Brain microvascular endothelial cell (primary cell): ENCODE data around the gene ESYT3.

Experiments used
- DNase-seq: peaks from one replicate; pipeline ENCODE4 v3.0.0-alpha.2; 2020
- H3K27ac ChIP-seq: fragments of 250-450 bp; sonication (Bioruptor Pico); 2 replicates; pipeline ENCODE4 v1.5.1; 2020; ENCODE audit warnings: mild to moderate bottlenecking, moderate library complexity
- H3K27me3 ChIP-seq: fragments of 250-450 bp; sonication (Bioruptor Pico); replicated peaks from 2 replicates; pipeline ENCODE4 v1.5.1; 2020; ENCODE audit warnings: mild to moderate bottlenecking
- H3K36me3 ChIP-seq: fragments of 250-450 bp; sonication (Bioruptor Pico); replicated peaks from 2 replicates; pipeline ENCODE4 v1.5.1; 2020; ENCODE audit warnings: mild to moderate bottlenecking
- H3K4me3 ChIP-seq: 2 replicates; pipeline ENCODE4 v1.5.1; 2011; ENCODE audit warnings: low read depth, mild to moderate bottlenecking, control low read depth, low read length, moderate library complexity
- in situ Hi-C: cut with HindIII; loops from 2 replicates; pipeline ENCODE4 v1.10.0; 2017; ENCODE audit warnings: low sequenced_read_pairs, low pct_ligation_motif_present
- TF ChIP-seq, protein P1 (sequence below): IDR thresholded peaks from 2 replicates; pipeline ENCODE4 v1.5.1; 2011; ENCODE audit warnings: low read depth, mild to moderate bottlenecking, moderate library complexity, low read length, control low read depth, inconsistent platforms; ENCODE audit errors: missing control alignments

The ESYT3 gene

DNA sequence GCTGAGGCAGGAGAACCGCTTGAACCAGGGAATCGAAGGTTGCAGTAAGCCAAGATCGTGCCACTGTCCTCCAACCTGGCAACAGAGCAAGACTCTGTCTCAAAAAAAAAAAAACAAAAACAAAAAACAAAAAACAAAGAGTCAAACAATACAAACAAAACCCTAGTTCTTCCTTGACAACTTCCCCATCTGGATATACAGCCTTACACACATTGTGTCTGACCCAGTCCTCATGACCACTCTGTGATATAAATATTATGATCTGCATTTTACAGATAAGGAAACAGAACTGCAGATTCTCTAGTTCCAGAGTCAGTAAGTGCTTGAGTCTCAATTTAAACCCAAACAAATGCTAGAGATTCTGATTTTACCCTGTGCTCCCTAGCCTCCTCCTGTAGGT is 4.8 kb upstream of the ESYT3 start:
- TF ChIP-seq, protein P1, sequence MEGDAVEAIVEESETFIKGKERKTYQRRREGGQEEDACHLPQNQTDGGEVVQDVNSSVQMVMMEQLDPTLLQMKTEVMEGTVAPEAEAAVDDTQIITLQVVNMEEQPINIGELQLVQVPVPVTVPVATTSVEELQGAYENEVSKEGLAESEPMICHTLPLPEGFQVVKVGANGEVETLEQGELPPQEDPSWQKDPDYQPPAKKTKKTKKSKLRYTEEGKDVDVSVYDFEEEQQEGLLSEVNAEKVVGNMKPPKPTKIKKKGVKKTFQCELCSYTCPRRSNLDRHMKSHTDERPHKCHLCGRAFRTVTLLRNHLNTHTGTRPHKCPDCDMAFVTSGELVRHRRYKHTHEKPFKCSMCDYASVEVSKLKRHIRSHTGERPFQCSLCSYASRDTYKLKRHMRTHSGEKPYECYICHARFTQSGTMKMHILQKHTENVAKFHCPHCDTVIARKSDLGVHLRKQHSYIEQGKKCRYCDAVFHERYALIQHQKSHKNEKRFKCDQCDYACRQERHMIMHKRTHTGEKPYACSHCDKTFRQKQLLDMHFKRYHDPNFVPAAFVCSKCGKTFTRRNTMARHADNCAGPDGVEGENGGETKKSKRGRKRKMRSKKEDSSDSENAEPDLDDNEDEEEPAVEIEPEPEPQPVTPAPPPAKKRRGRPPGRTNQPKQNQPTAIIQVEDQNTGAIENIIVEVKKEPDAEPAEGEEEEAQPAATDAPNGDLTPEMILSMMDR: no peak
- Histone ChIP-seq H3K36me3 (no peaks in the 10 kb centered on the region), H3K27ac (no peak overlapping the region), H3K27me3 (peaks cover 14% of the 10 kb centered on the region), H3K4me3 (no peak overlapping the region)
- no peak for DNase-seq
- in situ Hi-C loops: no loop called here

DNA sequence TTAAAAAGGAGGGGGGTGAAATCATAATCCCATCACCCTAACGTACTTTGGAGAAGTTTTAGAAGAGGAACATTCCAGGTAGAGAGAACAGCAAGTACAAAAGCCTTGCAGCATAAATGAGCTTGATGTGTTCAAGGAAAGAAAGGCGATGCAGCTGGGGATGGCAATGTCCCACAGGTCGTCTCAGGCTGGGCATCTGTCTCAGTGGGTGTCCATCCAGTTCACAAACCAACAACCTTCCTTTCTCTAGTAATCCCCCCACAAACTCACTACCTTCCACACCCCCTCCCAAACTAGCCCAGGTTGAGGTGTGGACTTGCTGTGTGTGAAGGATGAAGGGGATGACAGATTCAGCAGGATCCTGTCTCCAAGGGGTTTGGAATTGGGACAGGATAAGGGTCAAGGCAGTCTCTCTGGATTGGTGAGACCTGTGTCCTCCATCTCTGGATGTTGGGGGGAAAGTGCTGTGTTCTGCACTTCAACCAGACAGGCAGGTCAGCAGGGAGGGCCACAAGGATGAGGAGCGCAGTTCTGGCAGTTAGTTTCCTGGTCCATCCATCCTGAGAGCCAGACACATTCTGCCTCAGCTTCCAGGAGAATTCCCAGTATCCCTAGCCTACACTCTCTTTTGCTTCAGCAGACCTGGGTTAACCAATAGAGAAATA is 1.7 kb upstream of the ESYT3 start:
- no peak overlapping the region for H3K4me3 ChIP-seq
- in situ Hi-C loops: no loop called here
- H3K27ac ChIP-seq: no peak overlapping the region
- TF ChIP-seq, protein P1: no peak
- DNase-seq: no peak
- peaks cover 25% of the 10 kb centered on the region for H3K27me3 ChIP-seq
- no peaks in the 10 kb centered on the region for H3K36me3 ChIP-seq

DNA sequence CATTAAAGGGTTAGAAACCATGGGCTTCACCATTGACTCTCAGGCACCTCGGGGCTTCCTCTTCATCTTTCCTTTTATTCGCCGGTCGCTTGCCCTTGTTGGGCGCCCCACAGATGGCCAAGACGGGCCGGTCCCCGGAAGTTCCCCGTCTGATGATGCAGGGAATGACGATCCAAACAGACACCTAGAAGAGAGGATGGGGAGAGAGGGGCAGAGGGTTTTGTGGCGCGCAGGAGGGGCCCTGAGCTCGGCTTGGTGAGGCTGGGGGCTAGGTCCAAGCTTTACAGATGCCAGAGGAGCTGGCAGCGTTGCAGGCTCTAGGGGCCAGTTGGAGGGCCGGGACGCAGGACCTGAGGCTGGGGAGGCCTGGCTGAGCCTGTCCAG is 532 bp upstream of the ESYT3 start:
- Histone ChIP-seq H3K27me3 (peaks cover 25% of the 10 kb centered on the region), H3K4me3 (no peak overlapping the region), H3K27ac (no peak overlapping the region), H3K36me3 (no peaks in the 10 kb centered on the region)
- in situ Hi-C loops: no loop called here
- TF ChIP-seq, protein P1: no peak
- no peak for DNase-seq

DNA sequence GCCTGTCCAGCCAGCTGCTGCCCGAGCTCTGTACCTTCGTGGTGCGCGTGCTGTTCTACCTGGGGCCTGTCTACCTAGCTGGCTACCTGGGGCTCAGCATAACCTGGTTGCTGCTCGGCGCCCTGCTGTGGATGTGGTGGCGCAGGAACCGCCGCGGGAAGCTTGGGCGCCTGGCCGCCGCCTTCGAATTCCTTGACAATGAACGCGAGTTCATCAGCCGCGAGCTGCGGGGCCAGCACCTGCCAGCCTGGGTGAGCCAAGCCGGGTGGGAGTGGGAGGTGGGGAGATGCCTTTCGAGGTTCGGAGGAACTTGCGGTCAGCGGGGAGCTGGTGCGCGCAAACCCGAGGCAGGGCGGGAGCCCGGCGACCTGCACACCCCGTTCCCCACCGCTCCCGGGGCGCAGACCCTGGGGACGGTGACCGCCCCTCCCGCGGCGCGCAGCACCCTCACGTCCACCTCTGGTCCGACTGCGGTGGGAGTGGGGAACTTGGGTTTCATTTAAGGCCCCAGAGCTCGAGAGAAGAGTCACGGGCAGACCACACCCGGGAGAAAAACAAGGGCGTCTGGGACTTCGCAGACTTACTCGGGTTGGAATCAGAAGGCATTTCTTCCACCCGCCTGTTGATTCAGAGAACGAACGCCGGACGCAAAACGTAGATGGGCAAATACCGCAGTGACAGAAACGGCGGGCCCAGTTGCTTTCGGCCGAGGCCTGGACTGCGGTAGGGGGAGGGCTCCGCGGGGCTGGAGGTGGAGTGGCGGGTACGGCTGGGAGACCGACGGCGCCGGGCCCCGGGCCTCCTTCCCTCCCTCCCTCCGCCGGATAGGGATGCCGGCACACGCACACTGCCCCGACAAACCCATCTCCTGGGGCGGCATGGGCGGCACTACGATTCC is 708 bp downstream of the ESYT3 start:
- TF ChIP-seq, protein P1: no peak
- H3K27me3 ChIP-seq: peaks cover 25% of the 10 kb centered on the region
- H3K27ac ChIP-seq: no peak overlapping the region
- H3K36me3 ChIP-seq: no peaks in the 10 kb centered on the region
- no peak for DNase-seq
- peak overlapping the region; percentile 48 for H3K4me3 ChIP-seq
- in situ Hi-C loops: no loop called here

DNA sequence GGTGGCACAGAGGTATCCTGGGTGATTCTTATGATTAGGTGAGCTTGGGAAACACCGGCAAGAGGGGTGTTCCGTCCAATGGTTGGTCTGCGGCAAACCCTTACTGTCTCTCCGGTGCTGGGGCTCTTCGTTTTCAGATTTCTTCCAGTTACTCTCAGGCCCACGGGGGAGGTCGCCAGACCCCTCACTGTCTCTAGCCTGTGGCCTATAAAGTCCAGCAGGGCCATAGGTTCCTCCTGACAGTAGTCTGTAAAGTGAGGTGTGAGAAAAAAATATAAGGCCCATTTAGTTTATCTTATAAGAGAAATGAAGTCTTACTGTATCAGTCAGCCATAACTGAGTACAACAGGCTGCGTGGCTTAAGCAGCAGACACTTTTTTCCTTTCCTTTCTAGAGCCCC is 1.4 kb downstream of the ESYT3 start:
- no peaks in the 10 kb centered on the region for H3K36me3 ChIP-seq
- peaks cover 25% of the 10 kb centered on the region for H3K27me3 ChIP-seq
- no peak overlapping the region for H3K27ac ChIP-seq
- in situ Hi-C loops: no loop called here
- no peak overlapping the region for H3K4me3 ChIP-seq
- TF ChIP-seq, protein P1: no peak
- DNase-seq: no peak

DNA sequence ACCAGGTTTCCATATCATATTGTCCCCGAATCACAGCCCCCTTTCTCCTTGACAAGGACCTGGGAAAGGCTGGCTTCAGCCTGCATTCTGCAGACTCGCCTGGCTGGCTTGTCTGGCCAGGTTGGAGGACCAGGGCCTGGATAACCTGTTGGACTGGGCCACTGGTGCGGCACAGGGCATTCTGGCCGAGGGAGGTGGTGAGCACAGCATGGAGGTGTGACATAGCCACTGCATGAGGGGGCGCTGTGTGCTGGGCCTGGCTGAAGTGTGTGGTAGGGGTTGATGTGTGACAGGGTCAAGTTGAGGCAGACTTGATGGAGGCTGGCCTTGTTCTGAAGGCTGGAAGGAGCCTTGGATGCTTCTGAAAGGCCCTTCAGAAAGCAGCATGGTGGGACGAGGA is 2.9 kb downstream of the ESYT3 start:
- in situ Hi-C loops: no loop called here
- TF ChIP-seq, protein P1: no peak
- H3K27ac ChIP-seq: no peak overlapping the region
- no peak for DNase-seq
- H3K36me3 ChIP-seq: no peaks in the 10 kb centered on the region
- H3K4me3 ChIP-seq: no peak overlapping the region
- H3K27me3 ChIP-seq: peaks cover 25% of the 10 kb centered on the region
